Amygdala (tissue), 56 donors: ENCODE results near the gene UNC13B.
"Not testable (repeated sequence)": the region's sequence is repeated elsewhere in the genome, so short reads cannot be mapped to it uniquely, and the experiment has no call there.

Experiments
- DNase-seq, 56 donors: peaks; one replicate each; lab custom pipeline; 2025; lab: John Stamatoyannopoulos, UW

Gene UNC13B

GRCh38 chr9:35162605-35163315 lies 951 bp downstream of the UNC13B start:
- DNase-seq, result peak in 4 of 56 donors; percentile 5 to 19 (median 10)

- no peak for DNase-seq
These were observed 1.6 kb downstream of the UNC13B start for GRCh38 chr9:35163413-35163812.

DNA sequence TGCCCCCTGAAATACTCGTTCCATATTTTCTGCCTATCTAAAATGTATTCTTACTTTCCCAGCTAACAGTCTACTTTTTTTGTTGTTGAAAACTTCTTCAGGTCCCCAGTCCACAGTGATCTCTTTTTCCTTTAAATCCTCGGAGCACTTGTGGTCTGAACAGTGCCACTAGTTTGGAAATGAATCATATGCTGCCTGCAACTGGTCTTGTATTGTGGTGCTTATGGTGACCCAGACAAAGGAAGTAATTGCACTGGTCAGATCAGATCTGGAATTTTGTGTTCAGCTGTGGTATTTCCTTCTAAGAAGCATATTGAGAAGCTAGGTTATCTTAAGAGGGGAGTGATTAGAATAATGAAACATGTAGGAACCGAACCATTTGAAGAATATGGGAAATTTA lies 2.9 kb downstream of the UNC13B start:
- DNase-seq, result no peak

- not testable (repeated sequence) for DNase-seq
These were observed 5.6 kb downstream of the UNC13B start for GRCh38 chr9:35167429-35167828.

GRCh38 chr9:35168963-35169362 lies 7.2 kb downstream of the UNC13B start:
- no peak for DNase-seq

DNA sequence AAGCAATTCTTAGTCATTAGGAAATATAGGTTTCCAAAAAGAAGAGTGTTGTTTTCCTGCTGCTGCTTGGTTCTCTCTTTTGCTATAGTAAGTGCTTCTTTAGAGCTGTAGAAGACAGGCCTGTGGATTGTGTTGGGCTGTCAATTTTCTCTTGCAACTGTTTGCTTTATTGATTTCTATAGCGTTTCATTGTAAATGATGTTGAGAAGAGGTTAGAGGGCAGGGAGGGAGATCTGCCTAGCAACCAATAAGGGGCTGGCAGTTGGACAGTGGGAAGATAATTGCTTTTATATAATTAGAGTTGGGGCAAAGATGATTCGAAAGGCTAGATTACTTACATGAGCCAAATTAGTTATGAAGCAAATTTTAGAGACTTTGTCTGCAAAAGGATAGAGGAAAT lies 11.1 kb downstream of the UNC13B start:
- no peak for DNase-seq

GRCh38 chr9:35177520-35177919 lies 15.7 kb downstream of the UNC13B start:
- DNase-seq, result no peak

- DNase-seq, result no peak
These were observed 17.8 kb downstream of the UNC13B start for GRCh38 chr9:35179347-35180280.

DNA sequence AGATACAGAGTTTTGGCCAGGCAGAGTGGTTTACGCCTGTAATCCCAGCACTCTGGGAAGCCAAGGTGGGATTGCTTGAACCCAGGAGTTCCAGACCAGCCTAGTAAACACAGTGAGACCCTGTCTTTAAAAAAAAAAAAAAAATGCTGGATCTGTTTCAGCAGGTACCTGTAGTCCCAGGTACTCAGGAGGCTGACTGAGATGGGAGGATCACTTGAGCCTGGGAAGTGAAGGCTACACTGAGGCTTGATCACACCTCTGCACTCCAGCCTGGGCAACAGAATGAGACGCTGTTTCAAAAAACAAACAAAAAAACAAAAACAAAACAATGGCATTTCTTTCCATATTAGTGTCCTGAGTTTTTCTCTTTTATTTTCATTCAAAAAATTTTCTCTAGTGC lies 19.0 kb downstream of the UNC13B start:
- no peak for DNase-seq

- not testable (repeated sequence) for DNase-seq
These were observed 20.6 kb downstream of the UNC13B start for GRCh38 chr9:35182401-35182800.

- not testable (repeated sequence) for DNase-seq
These were observed 21.4 kb downstream of the UNC13B start for GRCh38 chr9:35182996-35183754.

GRCh38 chr9:35183755-35184480 lies 22.1 kb downstream of the UNC13B start:
- not testable (repeated sequence) for DNase-seq

GRCh38 chr9:35186524-35186923 lies 24.7 kb downstream of the UNC13B start:
- no peak for DNase-seq

DNA sequence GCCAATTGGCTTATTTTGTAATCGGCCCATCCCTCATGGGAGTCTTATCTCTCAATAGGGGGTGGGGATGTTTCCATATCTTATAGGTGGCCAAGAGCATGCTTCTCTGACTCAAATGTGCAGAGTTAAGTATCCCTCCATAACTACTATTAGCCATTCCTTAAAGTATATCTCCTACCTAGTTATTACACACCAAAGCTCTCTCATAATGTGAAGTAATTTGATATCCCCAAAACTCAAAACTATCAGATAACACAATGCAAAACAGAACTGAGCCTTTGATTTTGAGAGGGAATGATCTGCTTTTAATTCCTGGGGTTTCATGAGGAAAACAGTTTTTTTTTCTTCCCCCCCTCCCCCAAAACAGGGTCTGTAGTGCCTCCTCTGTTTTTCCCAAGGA lies 28.4 kb downstream of the UNC13B start:
- DNase-seq, result no peak

- no peak for DNase-seq
These were observed 29.3 kb downstream of the UNC13B start for GRCh38 chr9:35191105-35191504.

DNA sequence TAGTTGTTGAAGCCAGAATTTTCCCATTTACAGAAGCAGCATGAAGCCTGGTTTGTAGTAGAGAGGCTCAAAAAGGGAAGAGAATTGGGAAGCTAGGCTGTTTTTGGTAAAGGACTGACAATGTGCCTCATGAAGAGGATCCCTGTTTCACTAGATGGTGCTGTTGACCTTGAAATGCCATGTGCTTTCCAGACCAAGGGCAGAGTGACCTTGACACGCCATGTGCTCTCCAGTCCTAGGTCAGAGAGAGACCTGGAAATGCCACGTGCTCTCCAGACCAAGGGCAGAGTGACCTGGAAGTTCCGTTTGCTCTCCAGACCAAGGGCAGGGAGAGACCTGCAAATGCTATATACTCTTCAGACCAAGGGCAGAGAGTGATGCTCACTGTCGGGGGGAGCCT lies 32.0 kb downstream of the UNC13B start:
- no peak for DNase-seq

DNA sequence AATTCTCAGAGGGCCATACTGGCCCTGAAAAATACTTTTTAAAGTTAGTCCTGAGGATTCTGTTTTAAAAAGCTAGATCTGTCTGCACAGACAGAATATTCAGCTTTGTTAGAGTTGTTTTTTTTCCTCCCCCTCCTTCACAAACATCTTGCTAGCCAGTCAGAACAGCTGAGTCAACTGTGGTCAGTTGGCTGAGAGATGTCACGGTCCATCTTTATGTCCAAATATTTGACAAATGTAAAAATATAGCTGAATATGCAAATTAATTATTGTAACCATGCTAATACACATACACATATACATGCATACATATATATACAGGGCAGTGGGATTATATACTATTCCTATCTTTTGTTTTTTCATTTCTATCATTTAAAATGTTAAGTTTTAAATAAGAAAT lies 33.9 kb downstream of the UNC13B start:
- no peak for DNase-seq

GRCh38 chr9:35198191-35198590 lies 36.4 kb downstream of the UNC13B start:
- DNase-seq, result no peak

DNA sequence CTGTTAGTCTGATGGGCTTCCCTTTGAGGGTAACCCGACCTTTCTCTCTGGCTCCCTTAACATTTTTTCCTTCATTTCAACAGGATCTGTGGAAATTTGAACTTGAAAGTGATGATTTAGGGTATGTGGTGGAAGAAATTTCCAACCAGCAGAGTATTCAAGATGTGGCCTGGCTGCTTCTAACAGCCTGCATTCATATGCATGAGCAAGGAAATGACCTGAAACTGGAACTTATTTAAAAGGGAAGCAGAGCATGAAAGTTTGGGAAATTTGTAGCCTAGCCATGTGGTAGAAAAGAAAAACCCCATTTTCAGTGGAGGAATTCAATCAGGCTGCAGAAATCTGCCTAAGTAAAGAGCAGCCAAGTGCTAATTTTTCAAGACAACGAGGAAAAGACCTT lies 41.7 kb downstream of the UNC13B start:
- no peak for DNase-seq

GRCh38 chr9:35205340-35205739 lies 43.5 kb downstream of the UNC13B start:
- DNase-seq, result no peak
